NT2/D1 (cell line): ENCODE results near the gene ITSN1.

Experiments used
- SUZ12 ChIP-seq: IDR thresholded peaks from 2 replicates; pipeline ENCODE4 v1.6.1; 2011; ENCODE audit not compliant: insufficient read length, insufficient read depth; ENCODE audit errors: extremely low read depth
- YY1 ChIP-seq: IDR thresholded peaks from 2 replicates; pipeline ENCODE4 v1.6.1; 2011; ENCODE audit not compliant: insufficient read length, insufficient read depth
- ZNF274 ChIP-seq: IDR thresholded peaks from 2 replicates; pipeline ENCODE4 v1.6.1; 2011; ENCODE audit warnings: mild to moderate bottlenecking, low read depth, low read length

GRCh38 chr21:33682992-33683627 is 40.8 kb downstream of the ITSN1 start:
- TF ChIP-seq ZNF274 (no peak), YY1 (no peak), SUZ12 (no peak)
